Measurements from ENCODE around the gene CHST2.

GRCh38 chr3:143078883-143079282 is 40.7 kb upstream of the CHST2 start:
- TF ChIP-seq CTCF (IDR thresholded peaks at IDR 0.05; ENCODE audit: borderline replicate concordance, extremely low read depth, low read length, poor library complexity, severe bottlenecking) (no peak), EZH2 (IDR thresholded peaks at IDR 0.05; ENCODE audit: borderline replicate concordance, low read depth, low read length, severe bottlenecking) (no peak)

All from DND-41 (cell line).